GM15510 (cell line): ENCODE measurements around the gene POF1B.

Source experiments
- POLR2A ChIP-seq: IDR thresholded peaks from 3 replicates; pipeline ENCODE4 v1.6.1; 2011; ENCODE audit warnings: borderline replicate concordance; ENCODE audit not compliant: insufficient read length; ENCODE audit errors: extremely low read depth

The POF1B gene

GRCh38 chrX:85303544-85303943 lies 75.9 kb downstream of the POF1B start:
- no peak for TF ChIP-seq POLR2A

DNA sequence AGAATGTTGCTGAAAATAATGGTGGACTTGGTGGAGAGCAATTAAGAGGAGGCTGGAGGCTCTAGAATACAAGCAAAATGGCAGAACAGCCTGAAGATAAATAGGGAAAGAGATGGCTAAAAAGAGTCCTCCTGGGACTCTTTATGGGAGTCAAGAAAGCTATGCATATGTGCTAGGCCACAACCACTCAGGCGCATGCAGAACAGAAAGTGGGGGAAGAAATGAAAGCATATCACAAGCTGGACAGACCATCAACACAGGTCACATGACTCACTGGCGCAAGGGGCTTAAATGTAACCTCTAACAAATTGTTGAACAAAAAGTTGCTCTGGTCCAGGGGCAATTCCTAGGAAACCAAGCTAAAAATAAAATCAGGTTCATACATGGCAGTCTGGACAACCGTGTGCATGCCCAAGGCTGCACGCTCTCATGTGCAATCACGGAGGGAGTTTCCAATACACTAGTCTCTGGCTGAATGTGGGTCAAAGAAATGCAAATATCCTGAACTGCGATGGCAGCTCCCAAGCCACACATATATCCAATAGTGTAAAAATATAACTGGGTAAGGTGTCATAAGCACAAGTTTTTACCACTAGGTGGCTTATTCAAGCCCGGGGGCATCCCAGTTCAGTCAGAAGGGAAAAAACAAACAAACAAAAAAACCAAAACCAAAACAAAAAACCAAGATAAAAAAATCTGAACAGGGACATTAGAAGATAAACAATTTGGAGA lies 90.3 kb downstream of the POF1B start:
- no peak for TF ChIP-seq POLR2A

DNA sequence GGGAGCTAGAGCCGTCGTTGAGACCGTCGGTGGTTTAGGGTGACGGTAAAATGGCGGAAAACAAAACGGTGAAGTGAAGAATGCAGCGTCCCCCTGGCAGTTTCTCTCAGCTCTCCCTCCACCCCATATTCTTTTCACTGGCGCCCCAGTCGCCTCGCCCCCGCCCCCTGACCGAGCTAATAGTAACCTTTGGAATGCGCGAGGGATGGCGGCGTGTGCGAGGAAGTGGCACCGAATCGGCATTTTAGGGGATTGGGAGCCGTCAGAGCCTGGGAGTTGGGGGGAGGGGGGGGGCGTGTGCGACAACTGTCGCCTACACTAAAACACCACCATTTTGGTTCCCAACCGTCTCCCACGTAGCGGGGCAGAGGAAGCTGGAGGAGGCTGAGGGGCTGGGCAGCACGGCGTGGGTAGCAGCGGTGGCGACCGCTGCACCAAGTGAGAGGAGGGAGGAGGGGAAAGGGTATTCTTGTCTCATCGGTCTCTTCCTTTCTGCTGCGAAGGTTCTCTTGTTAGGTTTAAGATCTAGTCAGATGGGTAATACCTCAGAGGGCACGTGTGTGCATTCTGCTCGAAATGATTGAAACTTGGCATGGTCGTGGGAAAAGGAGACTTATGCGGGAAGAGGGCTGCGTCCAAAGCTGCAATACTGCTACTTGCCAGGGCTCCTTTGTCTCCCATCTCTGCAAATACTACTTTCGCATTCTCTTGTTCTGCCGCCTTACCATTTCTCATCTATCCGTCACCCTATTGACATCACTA lies 134.8 kb downstream of the POF1B start:
- TF ChIP-seq POLR2A = no peak

GRCh38 chrX:85243761-85244449 lies 135.6 kb downstream of the POF1B start, which contains the start of the genes SATL1 and ZNF711:
SATL1 (minus strand) TSS chrX:85243779; CDS start chrX:85108968, 134,811 bp downstream.
ZNF711 (plus strand) TSS chrX:85243991; CDS start chrX:85247573, 3,582 bp downstream.
- peak; percentile 32 for TF ChIP-seq POLR2A

- TF ChIP-seq POLR2A = no peak
Measured at GRCh38 chrX:85243155-85243554, 136.3 kb downstream of the POF1B start.
